ENCODE data around the gene WNT10A.
"Not testable (repeated sequence)": the region's sequence is repeated elsewhere in the genome, so short reads cannot be mapped to it uniquely, and the experiment has no call there.

The WNT10A gene

DNA sequence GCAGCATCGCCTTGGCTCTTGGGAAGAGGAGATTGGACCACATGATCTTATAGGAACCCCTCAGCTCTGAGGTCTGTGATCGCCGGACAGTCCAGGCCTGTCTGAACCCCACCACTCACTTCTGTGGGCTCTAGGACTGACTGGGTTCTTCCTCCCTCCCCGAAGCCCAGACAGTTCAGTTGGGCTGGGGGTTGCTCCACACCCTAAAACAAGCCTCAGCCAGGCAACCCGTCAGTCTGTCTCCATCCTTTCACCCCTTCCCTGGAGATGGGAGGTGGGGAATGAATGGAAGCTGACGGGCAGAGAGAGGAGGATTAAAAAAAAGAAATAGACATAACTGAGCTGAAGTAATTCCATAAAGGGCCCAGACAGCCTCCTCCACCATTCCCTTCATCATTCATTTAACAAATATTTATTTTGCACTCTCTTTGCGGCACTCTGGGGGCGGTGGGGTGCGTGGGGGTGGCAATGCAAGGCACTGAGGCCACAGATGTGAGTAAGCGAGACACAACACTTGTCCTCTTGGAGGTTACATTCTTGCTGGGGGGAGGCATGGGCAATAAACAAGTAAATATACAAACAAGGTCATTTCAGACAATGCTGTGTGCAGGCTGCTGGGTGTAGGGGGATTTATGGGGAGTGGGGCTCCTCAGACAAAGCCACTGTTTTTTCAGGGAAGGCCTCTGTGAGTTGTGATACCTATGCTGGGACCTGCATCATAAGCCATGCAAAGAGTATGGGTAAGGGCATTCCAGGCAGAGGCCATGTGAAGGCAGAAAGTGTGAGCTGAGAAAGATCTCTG, 12.9 kb downstream of the WNT10A start:
- DNase-seq (ENCODE audit: low spot score) = no peak

GRCh38 chr2:218894151-218894879, 13.7 kb downstream of the WNT10A start:
- no peak for DNase-seq (ENCODE audit: low spot score)

- DNase-seq (ENCODE audit: low spot score) = no peak
These were observed 14.2 kb downstream of the WNT10A start for GRCh38 chr2:218894880-218895157.

DNA sequence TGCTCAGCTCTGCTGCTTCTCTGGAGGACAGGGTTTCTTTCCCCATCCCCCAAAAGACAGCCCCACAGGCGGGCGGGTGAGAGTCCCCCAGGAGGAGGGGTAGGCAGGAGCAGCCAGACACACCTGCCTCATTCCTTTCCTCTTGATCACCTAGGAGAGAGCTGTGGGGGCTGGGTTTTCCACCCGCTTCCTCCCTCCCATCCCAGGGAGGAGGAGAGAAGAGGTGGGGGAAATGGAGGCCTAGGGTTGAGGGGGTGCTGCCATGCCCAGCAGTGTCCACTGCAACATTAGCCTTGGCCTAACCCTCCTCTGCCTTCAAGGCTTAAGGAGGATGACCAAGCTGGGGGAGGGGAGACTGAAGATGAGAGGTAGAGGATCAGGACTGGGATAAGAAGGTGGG, 14.7 kb downstream of the WNT10A start:
- DNase-seq (ENCODE audit: low spot score) = no peak

- DNase-seq (ENCODE audit: low spot score) = no peak
These were observed 15.3 kb downstream of the WNT10A start for GRCh38 chr2:218895759-218896500.

- DNase-seq (ENCODE audit: low spot score) = no peak
These were observed 16.1 kb downstream of the WNT10A start for GRCh38 chr2:218896501-218897393.

DNA sequence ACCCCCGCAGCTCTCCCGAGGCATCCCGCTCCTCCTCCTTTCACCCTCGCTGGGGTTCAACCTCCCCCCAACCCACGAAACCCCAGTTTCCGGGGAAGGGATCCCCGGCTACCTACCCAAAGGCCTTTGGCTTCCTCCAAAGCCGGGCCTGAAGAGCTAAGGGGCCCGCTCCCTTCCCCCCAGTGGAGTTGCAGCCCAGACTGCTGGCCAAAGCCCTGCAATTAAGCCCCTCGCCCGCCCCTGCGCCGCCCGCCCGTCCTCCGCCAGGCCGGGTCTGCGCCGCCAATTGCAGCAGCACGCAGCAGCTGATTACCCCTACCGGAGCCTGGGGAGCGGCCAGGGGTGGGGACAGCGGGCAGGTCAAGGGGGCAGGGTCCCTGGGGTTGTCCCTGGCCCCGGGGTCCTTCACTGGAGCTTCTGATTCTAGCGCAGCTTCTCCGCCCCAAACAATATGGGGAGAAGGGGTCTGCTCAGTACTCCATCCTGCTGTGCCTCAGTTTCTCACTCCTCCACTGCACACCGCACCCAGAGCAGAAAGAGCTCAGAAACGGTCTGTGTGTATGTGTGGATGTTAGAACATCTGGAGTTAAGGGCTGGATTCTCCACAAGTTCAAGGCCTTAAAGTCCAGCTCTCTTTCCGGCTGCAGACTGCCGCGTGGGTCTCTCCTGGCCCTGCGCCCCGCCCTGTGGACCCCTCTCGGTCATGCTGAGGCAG, 16.9 kb downstream of the WNT10A start:
- DNase-seq (ENCODE audit: low spot score) = no peak

DNA sequence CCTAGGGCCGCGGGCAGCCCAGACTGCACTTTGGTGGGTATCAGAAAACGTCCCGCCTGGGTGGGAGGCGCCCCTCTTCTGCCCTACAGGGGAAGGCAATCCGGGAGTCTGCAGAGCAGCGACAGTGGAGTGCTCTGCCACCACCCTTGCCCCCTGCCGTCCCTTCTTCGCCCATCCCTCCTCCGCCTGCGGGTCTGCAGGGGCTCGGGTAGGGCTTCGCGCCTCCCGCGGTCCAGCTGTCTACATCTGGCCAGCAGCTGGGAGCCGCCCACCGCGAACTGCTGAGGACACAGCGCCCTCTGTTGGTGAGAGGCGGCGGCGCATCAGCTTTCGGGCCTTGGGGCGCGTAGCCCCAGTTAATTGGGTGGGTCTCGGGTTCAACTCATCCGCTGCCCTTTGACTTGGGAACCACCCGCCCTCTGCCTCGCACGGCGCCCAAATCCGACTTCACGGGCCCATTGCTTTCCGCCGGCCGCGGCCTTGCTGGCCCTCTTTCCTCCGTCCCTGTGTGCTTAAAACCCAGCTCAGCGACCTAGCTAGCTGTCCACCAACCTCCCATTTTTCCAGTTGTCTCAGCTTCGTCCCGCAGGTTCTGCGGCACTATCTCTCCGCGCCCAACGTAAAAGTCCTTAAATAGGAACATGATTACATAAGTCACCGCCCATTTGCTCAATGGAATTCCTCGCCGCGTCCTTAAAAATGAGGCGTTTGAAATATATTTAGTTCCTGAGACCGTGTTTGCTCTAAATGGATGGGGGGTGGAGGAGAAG, 17.6 kb downstream of the WNT10A start:
- DNase-seq (ENCODE audit: low spot score) = peak; percentile 91

DNA sequence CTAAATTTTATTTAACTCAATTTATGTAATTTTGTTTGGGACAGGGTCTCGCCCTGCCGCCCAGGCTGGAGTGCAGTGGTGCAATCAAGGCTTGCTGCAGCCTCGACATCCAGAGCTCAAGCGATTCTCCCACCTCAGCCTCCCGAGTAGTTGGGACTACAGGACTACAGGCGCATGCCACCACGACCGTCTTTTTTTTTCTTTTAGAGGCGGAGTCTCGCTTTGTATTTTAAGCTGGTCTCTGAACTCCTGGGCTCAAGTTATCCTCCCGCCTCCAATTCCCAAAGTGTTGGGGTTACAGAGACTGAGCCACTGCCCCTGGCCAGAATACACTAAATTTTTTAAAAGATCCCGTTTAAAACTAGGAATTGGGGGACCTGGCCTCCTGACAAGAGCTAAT, 18.5 kb downstream of the WNT10A start:
- no peak for DNase-seq (ENCODE audit: low spot score)

DNA sequence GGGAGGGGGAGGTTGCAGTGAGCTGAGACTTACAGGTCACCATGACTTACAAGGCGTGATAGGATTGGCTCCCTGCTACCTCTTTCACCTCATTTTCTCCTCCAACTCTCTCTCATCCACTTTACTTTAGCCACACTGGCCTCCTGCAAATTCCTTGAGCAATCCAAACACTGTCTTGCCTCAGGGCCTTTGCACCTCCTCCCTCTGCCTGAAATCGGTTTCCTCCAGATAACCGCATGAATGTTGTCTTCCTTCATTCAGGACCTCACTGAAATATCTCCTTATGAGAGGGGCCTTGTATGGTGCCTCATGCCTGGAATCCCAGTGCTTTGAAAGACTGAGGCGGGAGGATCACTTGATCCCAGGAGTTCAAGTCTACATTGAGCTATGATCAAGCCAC, 21.8 kb downstream of the WNT10A start:
- DNase-seq (ENCODE audit: low spot score) = no peak

DNA sequence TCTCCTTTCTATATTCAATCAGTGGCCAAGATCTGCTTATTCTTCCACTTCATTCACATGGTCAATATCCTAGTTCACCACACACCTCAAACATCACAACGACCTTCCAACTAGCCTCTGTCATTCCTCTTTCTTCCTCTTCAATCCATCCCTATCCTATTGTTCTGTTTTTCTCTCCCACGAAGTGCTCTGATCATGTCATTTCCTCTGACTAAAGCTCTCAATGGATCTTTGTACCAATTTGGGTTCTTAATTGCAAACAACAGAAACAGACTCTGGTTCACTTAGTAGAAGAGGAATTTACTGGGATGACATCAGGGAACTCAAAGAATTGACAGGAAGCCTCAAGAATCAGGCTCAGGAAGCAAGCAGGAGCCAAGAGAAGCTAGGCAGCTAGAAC, 23.5 kb downstream of the WNT10A start:
- no peak for DNase-seq (ENCODE audit: low spot score)

GRCh38 chr2:218908721-218909619, 28.3 kb downstream of the WNT10A start:
- DNase-seq (ENCODE audit: low spot score) = peak; percentile 96

GRCh38 chr2:218910741-218911140, 30.1 kb downstream of the WNT10A start:
- no peak for DNase-seq (ENCODE audit: low spot score)

DNA sequence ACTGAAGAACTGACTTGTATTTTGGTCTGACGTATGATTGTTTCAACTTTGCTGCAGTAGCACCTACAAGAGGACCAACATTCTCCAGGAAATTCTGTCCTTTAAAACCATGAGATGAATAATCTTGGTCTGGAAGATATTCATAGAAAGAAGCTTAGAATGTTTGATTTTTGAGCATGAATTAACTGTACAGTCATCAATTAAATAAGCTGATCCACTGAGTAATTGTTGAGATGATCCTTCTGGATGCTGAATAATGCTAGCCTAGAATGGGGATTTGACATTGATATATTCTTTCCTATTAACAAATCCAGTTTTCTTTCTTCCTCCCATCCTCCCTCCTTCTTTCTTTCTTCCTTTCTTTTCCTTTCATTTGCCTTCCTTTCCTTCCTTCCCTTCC, 39.9 kb downstream of the WNT10A start:
- no peak for DNase-seq (ENCODE audit: low spot score)

DNA sequence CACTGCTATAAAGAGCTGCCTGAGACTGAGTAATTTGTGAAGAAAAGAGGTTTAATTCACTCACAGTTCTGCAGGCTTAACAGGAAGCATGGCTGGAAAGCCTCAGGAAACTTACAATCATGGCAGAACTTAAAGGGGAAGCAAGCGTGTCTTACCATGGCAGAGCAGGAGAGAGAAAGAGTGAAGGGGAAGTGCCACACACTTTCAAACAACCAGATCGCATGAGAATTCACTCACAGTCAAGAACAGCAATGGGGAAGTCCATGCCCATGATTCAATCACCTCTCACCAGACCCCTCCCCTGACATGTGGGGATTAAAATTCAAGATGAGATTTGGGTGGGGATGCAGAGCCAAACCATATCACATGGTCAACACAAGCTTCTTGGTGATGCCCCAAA, 44.1 kb downstream of the WNT10A start:
- DNase-seq (ENCODE audit: low spot score) = no peak

GRCh38 chr2:218925434-218925833, 44.8 kb downstream of the WNT10A start:
- DNase-seq (ENCODE audit: low spot score) = no peak

GRCh38 chr2:218927422-218927821, 46.8 kb downstream of the WNT10A start:
- no peak for DNase-seq (ENCODE audit: low spot score)

DNA sequence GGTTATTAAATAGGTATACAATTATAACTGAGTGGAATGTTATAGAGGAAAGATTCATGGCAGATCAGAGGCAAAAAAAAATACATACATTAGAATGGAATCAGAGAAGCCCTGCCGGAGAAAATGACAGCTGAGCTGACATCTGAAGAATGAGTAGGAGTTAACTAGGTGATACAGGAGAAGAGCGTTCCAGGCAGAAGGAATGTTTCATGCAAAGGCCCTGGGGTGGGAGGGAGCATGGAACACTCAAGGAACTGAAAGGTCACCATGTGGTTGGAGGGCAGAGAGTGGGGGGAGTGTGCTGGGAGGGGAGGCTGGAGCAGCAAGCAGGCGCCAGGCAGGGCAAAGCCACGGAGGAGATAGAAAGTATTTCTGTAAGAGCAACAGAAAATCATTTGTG, 47.2 kb downstream of the WNT10A start:
- DNase-seq (ENCODE audit: low spot score) = no peak

DNA sequence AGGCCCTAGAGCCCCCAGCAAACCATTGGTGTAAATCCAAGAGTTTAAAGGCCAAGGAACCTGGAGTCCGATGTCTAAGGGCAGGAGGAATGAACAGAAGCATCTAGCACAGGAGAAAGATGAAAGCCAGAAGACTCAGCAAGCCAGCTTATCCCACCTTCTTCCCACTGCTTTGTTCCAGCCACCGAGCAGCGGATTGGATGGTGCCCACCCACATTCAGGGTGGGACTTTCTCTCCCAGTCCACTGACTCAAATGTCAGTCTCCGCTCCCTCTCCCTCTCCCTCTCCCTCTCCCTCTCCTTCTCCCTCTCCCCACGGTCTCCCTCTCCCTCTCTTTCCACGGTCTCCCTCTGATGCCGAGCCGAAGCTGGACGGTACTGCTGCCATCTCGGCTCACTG, 49.8 kb downstream of the WNT10A start:
- not testable (repeated sequence) for DNase-seq (ENCODE audit: low spot score)

GRCh38 chr2:218931751-218932150, 51.1 kb downstream of the WNT10A start:
- not testable (repeated sequence) for DNase-seq (ENCODE audit: low spot score)
